BE2C (cell line): Measurements from ENCODE around the gene FADS6. TPM values are rescaled to one million over a fixed set of nuclear protein-coding genes. Genes with fewer than 3 reads are reported as not detected.

Experiments
- DNase-seq: peaks from one replicate; pipeline ENCODE4 v3.0.0-alpha.2; 2020
- H3K27me3 ChIP-seq: fragments of 250-450 bp; sonication (Bioruptor Pico); 2 replicates; pipeline ENCODE4 v1.5.1; 2020; ENCODE audit warnings: mild to moderate bottlenecking
- H3K36me3 ChIP-seq: fragments of 250-450 bp; sonication (Bioruptor Pico); 2 replicates; pipeline ENCODE4 v1.5.1; 2020; ENCODE audit warnings: mild to moderate bottlenecking
- H3K4me1 ChIP-seq: fragments of 250-450 bp; sonication (Bioruptor Pico); 2 replicates; pipeline ENCODE4 v1.5.1; 2020
- H3K4me3 ChIP-seq: 2 replicates; pipeline ENCODE4 v1.5.1; 2011; ENCODE audit warnings: low read depth, low read length
- H3K9me3 ChIP-seq: fragments of 250-450 bp; sonication (Bioruptor Pico); 2 replicates; pipeline ENCODE4 v1.5.1; 2020
- polyA plus RNA-seq: library from polyadenylated mRNA; unstranded; fragments of >200 nt; gene quantifications from one replicate; pipeline ENCODE4 v1.2.1, GENCODE V29; 2012; ENCODE audit warnings: low read depth, missing spikeins; ENCODE audit not compliant: insufficient read length, insufficient read depth
- TF ChIP-seq, protein P1 (sequence below): IDR thresholded peaks from 2 replicates; pipeline ENCODE4 v1.5.1; 2012; ENCODE audit warnings: mild to moderate bottlenecking, low read depth, low read length

The FADS6 gene, protein sequence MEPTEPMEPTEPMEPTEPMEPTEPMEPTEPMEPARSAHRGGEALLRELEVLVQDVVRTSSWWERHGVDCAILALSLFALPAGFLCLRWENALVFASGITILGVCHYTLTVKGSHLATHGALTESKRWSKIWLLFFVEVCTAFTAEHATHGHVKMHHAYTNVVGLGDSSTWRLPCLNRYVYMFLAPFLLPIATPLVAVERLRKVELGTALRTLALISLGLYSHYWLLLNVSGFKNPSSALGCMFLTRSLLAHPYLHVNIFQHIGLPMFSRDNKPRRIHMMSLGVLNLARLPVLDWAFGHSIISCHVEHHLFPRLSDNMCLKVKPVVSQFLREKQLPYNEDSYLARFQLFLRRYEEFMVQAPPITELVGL
- not detected for polyA plus RNA-seq

DNA sequence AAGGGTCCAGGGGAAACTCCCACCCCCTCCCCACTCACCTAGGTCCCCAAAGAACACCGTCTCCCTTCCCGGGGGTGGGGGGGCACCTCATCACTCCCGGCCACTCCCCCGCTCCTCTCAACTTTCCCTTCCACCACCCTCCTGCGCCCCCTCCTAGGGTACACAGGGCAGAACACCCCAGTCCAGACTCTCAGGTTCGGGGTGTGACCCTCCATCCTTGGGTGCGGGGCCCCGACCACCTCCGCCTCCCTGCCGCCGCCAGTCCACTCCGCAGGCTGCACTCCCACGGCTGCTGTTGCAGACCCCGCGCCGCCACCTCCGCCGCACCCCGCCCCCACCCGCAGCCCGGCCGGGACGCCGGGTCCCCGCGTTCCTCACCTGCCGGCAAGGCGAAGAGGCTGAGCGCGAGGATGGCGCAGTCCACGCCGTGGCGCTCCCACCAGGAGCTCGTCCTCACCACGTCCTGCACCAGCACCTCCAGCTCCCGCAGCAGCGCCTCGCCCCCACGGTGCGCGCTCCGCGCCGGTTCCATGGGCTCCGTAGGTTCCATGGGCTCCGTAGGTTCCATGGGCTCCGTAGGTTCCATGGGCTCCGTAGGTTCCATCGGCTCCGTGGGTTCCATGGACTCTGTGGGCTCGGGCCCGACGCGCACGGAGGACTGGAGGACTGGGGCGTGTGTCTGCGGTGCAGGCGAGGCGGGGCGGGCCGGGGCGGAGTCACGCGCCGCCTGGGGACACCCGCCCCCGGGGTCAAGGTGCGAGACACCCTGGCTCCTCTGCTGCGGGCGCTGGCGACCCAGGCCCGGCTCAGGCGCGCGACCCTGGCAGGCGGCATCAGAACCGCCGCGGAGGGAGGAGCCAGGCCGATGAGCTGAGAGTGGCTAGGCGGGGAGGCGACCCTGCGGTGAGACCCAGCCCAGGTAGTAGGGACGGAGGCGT lies at the start of gene FADS6:
TSS of gene FADS6 (minus strand) at position 660 of the 938 bp plus-strand sequence. CDS start at position 622, 38 bp downstream.
- no peaks in the 10 kb centered on the region for H3K4me1 ChIP-seq
- no peaks in the 10 kb centered on the region for H3K9me3 ChIP-seq
- peaks cover 53% of the 10 kb centered on the region for H3K27me3 ChIP-seq
- TF ChIP-seq, protein P1, sequence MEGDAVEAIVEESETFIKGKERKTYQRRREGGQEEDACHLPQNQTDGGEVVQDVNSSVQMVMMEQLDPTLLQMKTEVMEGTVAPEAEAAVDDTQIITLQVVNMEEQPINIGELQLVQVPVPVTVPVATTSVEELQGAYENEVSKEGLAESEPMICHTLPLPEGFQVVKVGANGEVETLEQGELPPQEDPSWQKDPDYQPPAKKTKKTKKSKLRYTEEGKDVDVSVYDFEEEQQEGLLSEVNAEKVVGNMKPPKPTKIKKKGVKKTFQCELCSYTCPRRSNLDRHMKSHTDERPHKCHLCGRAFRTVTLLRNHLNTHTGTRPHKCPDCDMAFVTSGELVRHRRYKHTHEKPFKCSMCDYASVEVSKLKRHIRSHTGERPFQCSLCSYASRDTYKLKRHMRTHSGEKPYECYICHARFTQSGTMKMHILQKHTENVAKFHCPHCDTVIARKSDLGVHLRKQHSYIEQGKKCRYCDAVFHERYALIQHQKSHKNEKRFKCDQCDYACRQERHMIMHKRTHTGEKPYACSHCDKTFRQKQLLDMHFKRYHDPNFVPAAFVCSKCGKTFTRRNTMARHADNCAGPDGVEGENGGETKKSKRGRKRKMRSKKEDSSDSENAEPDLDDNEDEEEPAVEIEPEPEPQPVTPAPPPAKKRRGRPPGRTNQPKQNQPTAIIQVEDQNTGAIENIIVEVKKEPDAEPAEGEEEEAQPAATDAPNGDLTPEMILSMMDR: no peak
- no peaks in the 10 kb centered on the region for H3K36me3 ChIP-seq
- H3K4me3 ChIP-seq: no peak within 1 kb of the TSS
- no peak for DNase-seq

DNA sequence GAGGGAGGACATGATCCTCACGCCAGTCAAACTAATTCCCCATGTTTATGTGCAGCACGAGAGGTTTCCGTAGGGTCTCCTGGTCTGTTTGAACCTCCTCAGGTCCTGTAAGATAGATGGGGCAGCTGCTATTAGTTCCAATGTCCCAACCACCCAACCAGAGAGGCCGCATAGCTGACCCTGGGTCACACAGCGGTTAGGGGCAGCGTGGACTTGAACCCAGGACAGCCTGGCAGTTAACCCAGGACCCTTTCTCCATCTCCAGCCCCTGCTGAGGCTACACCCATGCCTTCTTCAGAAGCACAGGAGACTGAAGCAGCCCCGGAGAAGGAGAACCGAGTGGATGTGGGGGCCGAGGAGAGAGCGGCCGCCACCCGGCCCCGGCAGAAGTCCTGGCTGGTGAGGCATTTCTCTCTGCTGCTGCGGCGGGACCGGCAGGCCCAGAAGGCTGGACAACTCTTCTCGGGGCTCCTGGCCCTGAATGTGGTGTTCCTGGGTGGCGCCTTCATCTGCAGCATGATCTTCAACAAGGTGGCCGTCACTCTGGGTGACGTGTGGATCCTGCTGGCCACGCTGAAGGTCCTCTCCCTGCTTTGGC lies 47.8 kb upstream of the FADS6 start:
- DNase-seq: no peak
- Histone ChIP-seq H3K36me3 (no peaks in the 10 kb centered on the region), H3K27me3 (peaks cover 78% of the 10 kb centered on the region), H3K9me3 (no peaks in the 10 kb centered on the region), H3K4me1 (no peaks in the 10 kb centered on the region), H3K4me3 (no peak overlapping the region)
- TF ChIP-seq, protein P1: no peak

DNA sequence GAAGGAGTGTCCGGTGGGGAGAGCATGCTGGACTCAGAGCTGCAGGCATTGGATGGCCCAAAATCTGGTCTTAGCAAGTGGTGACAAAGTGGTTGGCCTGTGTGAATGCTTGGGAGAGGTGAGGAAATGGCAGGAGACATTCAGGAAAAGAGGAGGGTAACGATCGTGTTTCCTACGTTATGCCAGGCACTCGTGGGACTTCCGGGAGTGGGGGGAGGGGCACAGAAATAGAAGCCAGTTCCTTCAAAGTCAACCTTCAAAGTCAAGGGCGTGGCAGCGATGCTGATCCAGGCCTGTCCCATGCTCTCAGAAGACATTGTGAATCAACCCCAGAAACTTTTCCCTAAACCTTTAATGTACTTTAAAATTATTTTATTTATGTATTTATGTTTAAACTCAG lies 46.1 kb upstream of the FADS6 start:
- no peak for DNase-seq
- Histone ChIP-seq H3K9me3 (no peaks in the 10 kb centered on the region), H3K4me3 (no peak overlapping the region), H3K4me1 (no peaks in the 10 kb centered on the region), H3K27me3 (peaks cover 82% of the 10 kb centered on the region), H3K36me3 (no peaks in the 10 kb centered on the region)
- TF ChIP-seq, protein P1: no peak

DNA sequence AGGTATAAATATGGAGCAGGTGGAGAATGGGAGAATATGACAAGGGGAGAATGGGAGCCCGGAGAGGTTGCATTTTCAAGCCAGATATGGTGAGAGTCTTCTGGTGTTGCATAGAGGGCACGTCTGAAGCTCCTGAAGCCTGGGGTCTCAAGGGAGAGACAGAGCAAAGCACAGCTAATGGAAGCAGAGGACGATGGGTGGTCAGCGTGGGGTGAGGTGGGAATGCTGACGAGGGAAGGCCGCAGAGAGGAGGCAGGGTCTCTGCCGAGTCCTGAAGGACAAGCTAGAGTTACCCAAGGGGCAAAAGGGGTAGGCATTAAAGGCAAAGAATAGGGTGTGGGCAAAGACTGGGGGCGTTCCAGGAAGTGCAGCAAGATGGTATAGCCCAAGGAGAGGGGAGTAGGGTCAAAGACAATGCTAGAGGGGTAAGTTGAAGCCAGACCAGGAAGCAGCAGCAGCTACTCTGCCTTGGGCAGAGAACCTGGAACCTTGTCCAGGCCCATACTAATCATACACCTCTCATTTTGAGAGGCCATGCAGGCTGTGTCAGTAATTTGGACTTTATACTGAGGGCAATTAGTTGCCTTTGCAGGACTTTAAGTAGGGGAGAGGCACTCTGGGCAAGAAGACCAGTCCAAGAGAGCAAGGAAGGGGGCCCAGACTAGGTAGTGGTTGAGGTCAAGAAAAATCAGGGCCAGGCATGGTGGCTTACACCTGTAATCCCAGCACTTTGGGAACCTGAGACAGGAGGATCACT lies 44.9 kb upstream of the FADS6 start:
- Histone ChIP-seq H3K4me1 (no peaks in the 10 kb centered on the region), H3K9me3 (no peaks in the 10 kb centered on the region), H3K4me3 (no peak overlapping the region), H3K36me3 (no peaks in the 10 kb centered on the region), H3K27me3 (peaks cover 74% of the 10 kb centered on the region)
- TF ChIP-seq, protein P1: no peak
- DNase-seq: no peak

DNA sequence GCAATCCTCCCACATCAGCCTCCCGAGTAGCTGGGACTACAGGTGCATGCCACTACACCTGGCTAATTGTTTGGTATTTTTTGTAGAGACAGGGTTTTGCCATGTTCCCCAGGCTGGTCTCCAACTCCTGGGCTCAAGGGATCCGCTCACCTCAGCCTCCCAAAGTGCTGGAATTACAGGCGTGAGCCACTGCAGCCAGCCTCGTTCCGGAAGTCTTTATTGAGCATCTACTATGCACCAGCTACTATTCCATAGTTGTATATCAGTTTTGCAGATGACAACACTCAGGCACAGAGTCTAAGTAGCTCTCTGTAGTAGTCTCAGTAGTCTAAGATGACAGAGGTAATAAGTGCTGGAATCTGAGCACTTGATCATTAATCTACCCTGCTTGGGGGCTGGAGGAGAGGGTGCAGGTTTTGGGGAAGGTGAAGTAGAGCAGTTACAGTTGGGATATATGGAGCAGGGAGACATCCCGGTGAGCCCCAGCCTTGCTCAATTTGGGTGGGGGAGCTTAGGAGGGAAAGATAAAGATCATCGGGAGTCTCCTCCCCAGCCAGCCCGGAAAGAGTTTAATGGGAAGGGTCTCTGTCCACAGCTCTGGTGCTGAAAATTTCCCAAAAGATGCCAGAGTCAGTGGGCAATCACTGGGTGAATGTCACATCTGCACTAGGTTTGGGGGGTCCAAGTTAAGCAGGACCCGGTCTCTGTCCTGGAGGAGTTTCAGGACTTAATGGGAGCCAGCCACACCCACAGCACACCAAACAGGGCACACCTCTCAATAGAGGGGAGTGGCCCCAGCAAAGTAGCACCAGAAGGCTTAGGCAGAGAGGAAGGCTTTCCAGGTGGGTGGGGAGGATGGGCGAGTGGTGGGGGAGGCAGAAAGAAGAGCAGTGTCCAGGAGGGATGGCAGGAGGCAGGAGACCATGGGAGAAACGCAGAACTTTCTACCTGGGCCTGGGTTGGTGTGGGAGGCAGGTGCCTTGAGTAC lies 43.9 kb upstream of the FADS6 start:
- no peak for DNase-seq
- H3K27me3 ChIP-seq: peaks cover 64% of the 10 kb centered on the region

More for the DNA sequence above, 43.9 kb upstream of the FADS6 start:
- TF ChIP-seq, protein P1: no peak
- Histone ChIP-seq H3K4me3 (no peak overlapping the region), H3K4me1 (no peaks in the 10 kb centered on the region), H3K9me3 (no peaks in the 10 kb centered on the region), H3K36me3 (no peaks in the 10 kb centered on the region)
